Endothelial cell of umbilical vein (primary cell): ENCODE results near the gene RADIL. TPM values are rescaled to one million over a fixed set of nuclear protein-coding genes. Genes with fewer than 3 reads are reported as not detected.

Experiments
- BruUV-seq: library from RNA; stranded (reverse); fragments of 400-500 nt; replicated peaks from 2 replicates; lab custom pipeline; 2021; lab: Mats Ljungman, UMichigan
- CTCF ChIA-PET: fragments of 300-600, 350-600 bp; sonication (Branson Sonifier 250); formaldehyde crosslinking; loops from one replicate; lab custom pipeline; 2021; ENCODE audit warnings: antibody characterized with exemption, inconsistent platforms; lab: Charles Lee
- POLR2A ChIA-PET: fragments of 300-600, 350-600 bp; sonication (Branson Sonifier 250); formaldehyde crosslinking; loops from one replicate; lab custom pipeline; 2021; ENCODE audit warnings: antibody characterized with exemption, inconsistent platforms; lab: Charles Lee
- DNase-seq: peaks from one replicate; pipeline ENCODE4 v3.0.0-alpha.2; 2011; ENCODE audit warnings: low read depth, low spot score
- FAIRE-seq: peaks from 2 replicates; lab custom pipeline; 2011; peaks lifted over from hg19 to GRCh38; lab: Jason Lieb, UNC
- H2AFZ ChIP-seq: 2 replicates; pipeline ENCODE4 v1.6.0; 2012; ENCODE audit warnings: low read depth, low read length, control low read depth, inconsistent platforms
- H3K27ac ChIP-seq: 2 replicates; pipeline ENCODE4 v1.5.1; 2011; ENCODE audit warnings: low read depth, mild to moderate bottlenecking, control low read depth, low read length, moderate library complexity; ENCODE audit not compliant: insufficient read depth
- H3K27me3 ChIP-seq, 2 experiments: 2 replicates each; pipeline versions ENCODE4 v1.6.0 to v1.6.1; 2011; ENCODE audit warnings: low read length in 2 of 2, mixed read lengths in 1 of 2; ENCODE audit not compliant: control insufficient read depth in 2 of 2, insufficient read depth in 2 of 2
- H3K36me3 ChIP-seq, 2 experiments: 2 replicates in 1 of 2; 3 replicates in 1 of 2; pipeline ENCODE4 v1.5.1; 2011; ENCODE audit warnings: low read length in 2 of 2, mild to moderate bottlenecking in 1 of 2, moderate library complexity in 1 of 2; ENCODE audit not compliant: control insufficient read depth in 2 of 2, insufficient read depth in 2 of 2; ENCODE audit errors: extremely low read depth in 1 of 2
- H3K4me1 ChIP-seq: 3 replicates; pipeline ENCODE4 v1.5.1; 2011; ENCODE audit warnings: mild to moderate bottlenecking, low read length; ENCODE audit not compliant: control insufficient read depth, insufficient read depth; ENCODE audit errors: extremely low read depth
- H3K4me2 ChIP-seq: 2 replicates; pipeline ENCODE4 v1.6.1; 2011; ENCODE audit warnings: low read length, control low read depth, mixed read lengths; ENCODE audit not compliant: insufficient read depth
- H3K4me3 ChIP-seq, 3 experiments: fragments of 200-600 bp in 1 of 3; sonication (generic), shearing (Covaris generic) in 1 of 3; replicated peaks in 1 of 3; 2 replicates each; pipeline ENCODE4 v1.5.1; 2011 to 2016; ENCODE audit warnings: control low read depth in 3 of 3, low read length in 3 of 3, mild to moderate bottlenecking in 2 of 3, inconsistent platforms in 1 of 3, low read depth in 1 of 3, moderate library complexity in 1 of 3; ENCODE audit not compliant: insufficient read depth in 1 of 3
- H3K79me2 ChIP-seq: 2 replicates; pipeline ENCODE4 v1.6.0; 2012; ENCODE audit warnings: low read length, inconsistent platforms; ENCODE audit not compliant: control insufficient read depth, insufficient read depth
- H3K9ac ChIP-seq: replicated peaks from 2 replicates; pipeline ENCODE3; 2011; ENCODE audit warnings: low read length, control low read depth; ENCODE audit not compliant: insufficient read depth; ENCODE audit errors: extremely low read depth
- H3K9me1 ChIP-seq: replicated peaks from 3 replicates; pipeline ENCODE4 v1.6.0; 2011; ENCODE audit warnings: mild to moderate bottlenecking, low read length; ENCODE audit not compliant: control insufficient read depth, insufficient read depth; ENCODE audit errors: extremely low read depth
- H3K9me3 ChIP-seq: replicated peaks from 2 replicates; pipeline ENCODE4 v1.5.1; 2012; ENCODE audit warnings: low read length, inconsistent platforms; ENCODE audit not compliant: control insufficient read depth, insufficient read depth
- H4K20me1 ChIP-seq: replicated peaks from 2 replicates; pipeline ENCODE3; 2011; ENCODE audit warnings: mild to moderate bottlenecking, low read length; ENCODE audit not compliant: control insufficient read depth, insufficient read depth; ENCODE audit errors: extremely low read depth
- EZH2 ChIP-seq: IDR thresholded peaks from 2 replicates; pipeline ENCODE4 v1.6.1; 2012; ENCODE audit warnings: borderline replicate concordance, low read depth, mild to moderate bottlenecking, moderate library complexity, low read length, inconsistent platforms; ENCODE audit not compliant: severe bottlenecking
- FOS ChIP-seq: IDR thresholded peaks from 2 replicates; pipeline ENCODE4 v1.6.1; 2011; ENCODE audit warnings: mild to moderate bottlenecking, low read length, moderate library complexity, borderline replicate concordance; ENCODE audit not compliant: insufficient read depth
- GATA2 ChIP-seq: IDR thresholded peaks from 2 replicates; pipeline ENCODE4 v1.7.0; 2011; ENCODE audit warnings: low read depth, mild to moderate bottlenecking, moderate library complexity, mixed read lengths, low read length; ENCODE audit not compliant: insufficient read length, insufficient read depth
- JUN ChIP-seq: IDR thresholded peaks from 2 replicates; pipeline ENCODE4 v1.6.1; 2011; ENCODE audit warnings: borderline replicate concordance, low read depth; ENCODE audit not compliant: insufficient read length, insufficient read depth
- MAX ChIP-seq: IDR thresholded peaks from 2 replicates; pipeline ENCODE4 v1.6.1; 2011; ENCODE audit not compliant: insufficient read depth, insufficient read length
- MYC ChIP-seq: IDR thresholded peaks from one replicate; pipeline ENCODE4 v1.6.1; 2011; ENCODE audit warnings: mild to moderate bottlenecking, low read depth, low read length
- POLR2A ChIP-seq: IDR thresholded peaks from 2 replicates; pipeline ENCODE4 v1.6.1; 2012; ENCODE audit warnings: low read depth, mild to moderate bottlenecking, control low read depth, low read length
- POLR2AphosphoS5 ChIP-seq: IDR thresholded peaks from 2 replicates; pipeline ENCODE4 v1.6.1; 2012; ENCODE audit warnings: low read depth, mild to moderate bottlenecking, control low read depth, low read length, moderate library complexity; ENCODE audit not compliant: insufficient read depth
- dilution Hi-C: fragments of 300-500 bp; cut with MboI; formaldehyde crosslinking; loops from one replicate; pipeline ENCODE4 v1.15.0; 2019; ENCODE audit warnings: low sequenced_read_pairs; ENCODE audit not compliant: extremely low pct_ligation_motif_present
- intact Hi-C: fragments of 100-400 bp; cut with micrococcal nuclease; formaldehyde crosslinking; loops from one replicate; pipeline ENCODE4 v1.10.0; 2022
- polyA plus RNA-seq, 4 experiments: library from polyadenylated mRNA; depleted of rRNA in 3 of 4; stranded (reverse) in 3 of 4; unstranded in 1 of 4; fragments of >200 nt; gene quantifications; 2 replicates each; pipeline versions ENCODE4 v1.2.1 to v1.2.3, GENCODE V29; 2011 to 2012; ENCODE audit warnings: missing spikeins in 1 of 4
- total RNA-seq: library from RNA; stranded (reverse); gene quantifications from 2 replicates; pipeline ENCODE4 v1.2.3, GENCODE V29; 2021
- TF ChIP-seq, protein P1 (sequence below), 2 donors: IDR thresholded peaks; 1 replicate in 1 of 2; 2 replicates in 1 of 2; pipeline ENCODE4 v1.5.1; 2011; ENCODE audit warnings: low read length in 2 of 2, mild to moderate bottlenecking in 2 of 2, moderate library complexity in 2 of 2, control low read depth in 1 of 2, inconsistent platforms in 1 of 2, low read depth in 1 of 2; ENCODE audit not compliant: insufficient read depth in 1 of 2; ENCODE audit errors: extremely low read depth in 1 of 2

RADIL gene
- total and polyA plus RNA-seq, 2 donors (not counting 3 experiments of a cell fraction or from before 2014, with no cell fraction given) = 1.2 to 2.5 TPM

DNA sequence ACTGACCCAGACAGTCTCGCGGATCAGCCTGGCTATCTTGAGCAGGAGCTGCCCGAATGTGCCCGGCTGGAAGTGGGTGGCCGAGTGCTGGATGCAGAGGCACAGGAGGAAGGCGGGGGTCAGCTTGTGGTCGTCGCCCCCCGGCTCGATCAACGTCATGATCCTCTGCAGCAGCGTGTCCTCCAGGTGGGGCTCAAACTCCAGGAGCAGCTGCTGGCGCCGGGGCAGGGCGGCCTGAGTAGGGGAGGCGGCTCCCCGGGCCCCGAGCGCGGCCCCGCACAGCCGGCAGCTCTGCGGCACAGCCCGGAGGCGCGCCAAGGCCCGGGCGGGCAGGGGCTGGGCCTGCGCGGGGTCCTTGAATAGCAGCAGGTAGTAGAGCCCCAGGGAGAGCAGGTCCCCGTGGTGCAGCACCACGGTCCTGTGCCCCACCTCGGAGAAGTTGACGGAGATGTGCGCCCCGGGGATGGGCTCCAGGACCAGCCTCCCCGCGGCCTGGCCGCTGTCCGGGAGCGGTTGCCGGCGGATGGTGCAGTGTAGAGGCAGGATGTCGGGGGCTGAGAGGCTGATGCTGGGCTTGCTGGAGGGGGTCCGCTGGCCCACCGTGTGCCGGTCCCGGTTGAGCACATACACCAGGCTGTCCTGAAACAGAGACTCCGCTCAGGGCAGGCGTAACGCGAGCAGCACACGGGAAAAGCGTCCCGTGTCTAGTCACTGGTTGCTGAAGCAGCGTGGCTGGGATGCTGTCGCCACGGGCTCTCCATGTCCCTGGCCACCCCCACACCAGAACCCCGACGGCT is 48.7 kb downstream of the RADIL start:
- no peak for FAIRE-seq
- H3K79me2 ChIP-seq = no peaks in the 10 kb centered on the region
- no peak for DNase-seq
- H3K36me3 ChIP-seq = no peaks in the 10 kb centered on the region
- TF ChIP-seq, protein P1, sequence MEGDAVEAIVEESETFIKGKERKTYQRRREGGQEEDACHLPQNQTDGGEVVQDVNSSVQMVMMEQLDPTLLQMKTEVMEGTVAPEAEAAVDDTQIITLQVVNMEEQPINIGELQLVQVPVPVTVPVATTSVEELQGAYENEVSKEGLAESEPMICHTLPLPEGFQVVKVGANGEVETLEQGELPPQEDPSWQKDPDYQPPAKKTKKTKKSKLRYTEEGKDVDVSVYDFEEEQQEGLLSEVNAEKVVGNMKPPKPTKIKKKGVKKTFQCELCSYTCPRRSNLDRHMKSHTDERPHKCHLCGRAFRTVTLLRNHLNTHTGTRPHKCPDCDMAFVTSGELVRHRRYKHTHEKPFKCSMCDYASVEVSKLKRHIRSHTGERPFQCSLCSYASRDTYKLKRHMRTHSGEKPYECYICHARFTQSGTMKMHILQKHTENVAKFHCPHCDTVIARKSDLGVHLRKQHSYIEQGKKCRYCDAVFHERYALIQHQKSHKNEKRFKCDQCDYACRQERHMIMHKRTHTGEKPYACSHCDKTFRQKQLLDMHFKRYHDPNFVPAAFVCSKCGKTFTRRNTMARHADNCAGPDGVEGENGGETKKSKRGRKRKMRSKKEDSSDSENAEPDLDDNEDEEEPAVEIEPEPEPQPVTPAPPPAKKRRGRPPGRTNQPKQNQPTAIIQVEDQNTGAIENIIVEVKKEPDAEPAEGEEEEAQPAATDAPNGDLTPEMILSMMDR (IDR thresholded peaks at IDR 0.05; ENCODE audit: extremely low read depth in 1 of 2, insufficient read depth in 1 of 2, low read depth in 1 of 2, low read length in 2 of 2) = no peak
- no peak for TF ChIP-seq POLR2AphosphoS5
- TF ChIP-seq MAX = no peak
- TF ChIP-seq EZH2 = no peak
- TF ChIP-seq POLR2A = no peak
- TF ChIP-seq FOS = no peak
- TF ChIP-seq JUN = no peak
- TF ChIP-seq MYC = no peak
- TF ChIP-seq GATA2 = no peak
- H2AFZ ChIP-seq = no peak overlapping the region
- ChIA-PET CTCF (interaction anchor here (1.1 to 2.2 kb wide), 2 partner anchors 14 to 49 kb away, joined by 3 to 7 read pairs; partner anchors contain the start of gene RADIL), POLR2A (no interaction called here)
- H4K20me1 ChIP-seq = no peaks in the 10 kb centered on the region
- intact Hi-C loops (no loop called here), dilution Hi-C loops (no loop called here)
- H3K4me3 ChIP-seq = no peak overlapping the region
- H3K9me1 ChIP-seq = no peaks in the 10 kb centered on the region
- no peak overlapping the region for H3K27ac ChIP-seq
- no peaks in the 10 kb centered on the region for H3K4me1 ChIP-seq
- H3K27me3 ChIP-seq = no peaks in the 10 kb centered on the region
- H3K4me2 ChIP-seq = no peak overlapping the region
- no peaks in the 10 kb centered on the region for H3K9me3 ChIP-seq
- H3K9ac ChIP-seq = no peak overlapping the region
- no TSS peak for BruUV-seq
